Adipocyte (in vitro differentiated cells): ENCODE results near the gene ACAD11.
"Not testable (repeated sequence)": the region's sequence is repeated elsewhere in the genome, so short reads cannot be mapped to it uniquely, and the experiment has no call there.

Source experiments
- DNase-seq: peaks from one replicate; pipeline ENCODE4 v3.0.0-alpha.2; 2015; ENCODE audit warnings: low read depth
- H3K27me3 ChIP-seq: replicated peaks from 2 replicates; pipeline ENCODE4 v1.7.0; 2013; ENCODE audit warnings: mild to moderate bottlenecking, low read length, moderate library complexity; ENCODE audit not compliant: control insufficient read depth, insufficient read depth
- H3K36me3 ChIP-seq: 2 replicates; pipeline ENCODE4 v1.7.0; 2013; ENCODE audit warnings: low read length, mild to moderate bottlenecking, moderate library complexity; ENCODE audit not compliant: control insufficient read depth, insufficient read depth, severe bottlenecking
- H3K4me1 ChIP-seq: 2 replicates; pipeline ENCODE4 v1.7.0; 2013; ENCODE audit warnings: mild to moderate bottlenecking, low read length, moderate library complexity; ENCODE audit not compliant: control insufficient read depth, insufficient read depth
- H3K4me3 ChIP-seq: 2 replicates; pipeline ENCODE4 v1.7.0; 2013; ENCODE audit warnings: mild to moderate bottlenecking, low read length, moderate library complexity
- H3K9ac ChIP-seq: 2 replicates; pipeline ENCODE4 v1.7.0; 2013; ENCODE audit warnings: mild to moderate bottlenecking, low read length, moderate library complexity
- H3K9me3 ChIP-seq: 2 replicates; pipeline ENCODE4 v1.7.0; 2013; ENCODE audit warnings: mild to moderate bottlenecking, low read length, moderate library complexity; ENCODE audit not compliant: control insufficient read depth

Gene ACAD11

DNA sequence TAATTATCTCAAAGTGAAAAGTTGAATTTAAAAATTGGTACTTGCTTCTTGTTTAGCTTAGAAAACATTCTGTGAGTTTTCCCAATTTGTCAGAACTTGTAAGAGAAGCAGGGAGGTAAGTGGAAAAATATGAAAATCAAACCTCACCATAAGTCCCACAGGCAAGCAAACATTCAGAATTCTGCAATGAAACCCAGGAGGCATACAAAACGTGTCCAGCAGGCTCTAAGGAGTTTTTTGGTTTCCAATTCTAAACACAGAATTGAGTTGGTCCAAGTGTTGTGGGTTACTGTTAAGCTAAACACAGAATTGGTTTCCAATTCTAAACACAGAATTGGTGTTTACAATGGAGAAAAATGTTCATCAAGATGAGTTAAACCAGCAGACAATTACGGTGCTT is 89.6 kb downstream of the ACAD11 start:
- no peak for DNase-seq
- Histone ChIP-seq H3K9ac (peak overlapping the region; percentile 69), H3K4me1 (peaks cover 36% of the 10 kb centered on the region), H3K36me3 (peaks cover 15% of the 10 kb centered on the region), H3K9me3 (no peaks in the 10 kb centered on the region), H3K4me3 (no peak overlapping the region), H3K27me3 (no peaks in the 10 kb centered on the region)

DNA sequence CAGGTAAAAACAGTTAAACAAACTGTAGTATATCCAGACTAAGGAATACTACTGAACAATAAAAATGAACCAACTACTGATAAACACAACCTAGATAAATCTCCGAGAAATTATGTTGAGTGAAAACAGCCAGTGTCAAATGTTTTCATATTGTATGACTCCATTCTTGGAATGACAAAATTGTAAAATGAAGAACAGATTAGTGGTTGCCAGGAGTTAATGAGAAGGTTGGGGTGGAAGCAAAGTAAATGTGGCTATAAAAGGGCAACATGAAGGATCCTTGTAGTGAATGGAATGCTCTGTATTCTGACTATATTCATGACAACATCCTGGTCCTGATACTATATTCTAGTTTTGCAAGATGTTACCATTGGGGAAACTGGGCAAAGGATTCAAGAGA is 90.0 kb downstream of the ACAD11 start:
- DNase-seq: peak; percentile 65
- Histone ChIP-seq H3K9ac (peak overlapping the region; percentile 69), H3K27me3 (no peaks in the 10 kb centered on the region)

DNA sequence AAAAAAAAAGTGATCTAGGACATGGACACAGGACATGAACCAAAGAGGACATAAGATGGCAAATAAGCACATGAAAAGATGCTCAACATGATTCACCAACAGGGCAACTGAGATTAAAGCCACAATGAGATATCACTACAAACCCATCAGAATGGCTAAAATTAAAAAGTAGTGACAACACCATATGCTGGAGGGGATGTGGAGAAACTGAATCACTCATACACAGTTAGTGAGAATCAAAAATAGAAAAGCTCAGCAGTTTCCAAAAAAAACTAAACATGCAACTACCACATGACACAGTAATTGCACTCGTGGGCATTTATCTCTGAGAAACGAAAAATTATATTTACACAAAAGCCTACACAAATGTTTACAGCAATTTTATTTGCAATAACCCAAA is 90.5 kb downstream of the ACAD11 start:
- Histone ChIP-seq H3K9me3 (no peaks in the 10 kb centered on the region), H3K27me3 (no peaks in the 10 kb centered on the region), H3K9ac (peak overlapping the region; percentile 69), H3K4me1 (peaks cover 40% of the 10 kb centered on the region), H3K36me3 (peaks cover 13% of the 10 kb centered on the region), H3K4me3 (peak overlapping the region; percentile 46)
- peak; percentile 68 for DNase-seq

More for the DNA sequence above, 90.0 kb downstream of the ACAD11 start:
- H3K4me1 ChIP-seq: peaks cover 39% of the 10 kb centered on the region
- peak overlapping the region; percentile 46 for H3K4me3 ChIP-seq
- H3K9me3 ChIP-seq: no peaks in the 10 kb centered on the region
- peaks cover 13% of the 10 kb centered on the region for H3K36me3 ChIP-seq

DNA sequence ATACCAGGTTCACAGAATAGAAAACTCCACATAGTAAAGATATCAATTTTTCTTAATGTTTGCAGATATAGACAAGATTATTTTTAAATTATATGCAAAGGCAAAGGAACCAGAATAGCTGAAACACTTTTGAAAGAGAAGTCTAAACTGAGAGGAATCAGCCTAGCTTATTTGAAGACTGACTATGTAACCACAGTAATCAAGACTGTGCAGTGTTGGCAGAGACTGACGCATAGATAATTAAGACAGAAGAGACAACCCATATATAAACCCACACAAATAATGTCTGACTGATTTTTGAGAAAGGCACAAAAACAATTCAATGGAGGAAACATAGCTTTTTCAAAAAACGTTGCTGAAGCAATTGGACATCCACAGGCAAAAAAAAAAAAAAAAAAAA is 91.2 kb downstream of the ACAD11 start:
- Histone ChIP-seq H3K27me3 (no peaks in the 10 kb centered on the region), H3K9ac (peak overlapping the region; percentile 28), H3K4me1 (peaks cover 41% of the 10 kb centered on the region), H3K9me3 (no peaks in the 10 kb centered on the region), H3K4me3 (no peak overlapping the region), H3K36me3 (peaks cover 13% of the 10 kb centered on the region)
- DNase-seq: no peak

DNA sequence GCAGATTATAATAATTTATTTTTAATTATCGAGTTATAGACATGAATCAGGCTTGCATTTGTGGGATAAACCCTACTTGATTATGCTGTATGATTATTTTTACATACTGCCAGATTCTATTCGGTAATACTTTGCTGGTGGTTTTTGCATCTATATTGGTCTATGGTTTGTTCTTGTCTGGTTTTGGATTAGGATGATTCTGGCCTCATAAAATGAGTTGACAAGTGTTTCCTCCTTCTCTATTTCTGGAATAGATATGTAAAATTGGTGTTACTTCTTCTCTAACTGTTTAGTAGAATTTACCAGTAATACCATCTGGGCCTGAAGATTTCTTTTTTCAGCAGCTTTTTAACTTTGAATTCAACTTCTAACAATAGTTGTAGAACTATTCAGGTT is 95.5 kb downstream of the ACAD11 start:
- Histone ChIP-seq H3K36me3 (peaks cover 19% of the 10 kb centered on the region), H3K9ac (peak overlapping the region; percentile 11), H3K9me3 (no peaks in the 10 kb centered on the region), H3K27me3 (no peaks in the 10 kb centered on the region), H3K4me1 (peaks cover 29% of the 10 kb centered on the region), H3K4me3 (no peak overlapping the region)
- DNase-seq: no peak

DNA sequence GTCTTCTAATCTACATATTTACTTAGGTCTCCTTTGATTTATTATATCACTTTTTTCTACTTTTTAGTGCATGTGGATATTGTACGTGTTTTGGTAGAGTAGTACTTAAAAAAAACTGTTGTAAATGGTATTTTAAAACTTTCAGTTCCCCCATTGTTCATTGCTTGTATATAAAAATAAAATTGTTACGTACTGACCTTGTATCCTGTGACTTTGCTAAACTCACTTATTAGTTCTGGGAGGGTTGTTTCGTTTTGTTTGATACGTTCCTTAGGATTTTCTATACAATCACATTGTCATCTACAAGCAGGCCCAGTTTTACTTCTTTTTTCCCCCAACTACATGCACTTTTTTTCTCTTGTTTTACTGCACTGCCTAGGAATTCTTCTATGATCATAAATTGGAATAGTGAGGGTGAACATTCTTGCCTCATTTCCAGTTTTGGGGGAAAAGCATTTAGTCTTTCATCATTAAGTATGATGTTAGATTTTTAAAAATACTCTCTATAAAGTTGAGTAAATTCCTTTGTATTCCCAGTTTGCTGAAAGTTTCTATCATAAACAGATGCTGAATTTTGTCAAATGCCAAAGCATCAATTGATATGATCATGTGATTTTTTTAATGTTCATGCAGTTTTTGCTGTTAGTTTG is 96.1 kb downstream of the ACAD11 start:
- H3K9ac ChIP-seq: peak overlapping the region; percentile 59
- no peaks in the 10 kb centered on the region for H3K9me3 ChIP-seq
- H3K27me3 ChIP-seq: no peaks in the 10 kb centered on the region
- H3K36me3 ChIP-seq: peaks cover 24% of the 10 kb centered on the region
- DNase-seq: no peak
- H3K4me3 ChIP-seq: peak overlapping the region; percentile 8
- H3K4me1 ChIP-seq: peaks cover 24% of the 10 kb centered on the region

DNA sequence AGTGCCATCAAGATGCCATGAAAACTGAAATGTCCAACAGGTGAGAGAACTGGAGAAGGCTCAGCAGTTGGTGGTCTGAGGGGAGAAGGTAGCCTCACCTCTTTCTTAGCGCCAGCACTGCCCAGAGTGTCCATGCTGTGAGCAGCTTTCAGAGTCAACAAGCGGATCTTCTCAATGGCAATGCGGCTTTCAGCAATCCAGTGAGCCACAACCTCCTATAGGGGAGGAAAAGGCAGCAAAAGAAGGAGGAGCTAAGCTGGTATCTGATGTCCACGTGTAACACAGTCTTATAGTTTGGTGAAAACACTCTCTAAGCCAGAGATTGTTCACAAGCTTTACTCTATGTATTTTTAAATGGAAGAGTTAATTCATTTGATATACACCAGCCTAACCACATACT is 98.6 kb downstream of the ACAD11 start:
- peaks cover 37% of the 10 kb centered on the region for H3K4me1 ChIP-seq
- no peak for DNase-seq
- H3K36me3 ChIP-seq: peaks cover 28% of the 10 kb centered on the region
- H3K9me3 ChIP-seq: no peaks in the 10 kb centered on the region
- H3K4me3 ChIP-seq: no peak overlapping the region
- no peak overlapping the region for H3K9ac ChIP-seq
- no peaks in the 10 kb centered on the region for H3K27me3 ChIP-seq

DNA sequence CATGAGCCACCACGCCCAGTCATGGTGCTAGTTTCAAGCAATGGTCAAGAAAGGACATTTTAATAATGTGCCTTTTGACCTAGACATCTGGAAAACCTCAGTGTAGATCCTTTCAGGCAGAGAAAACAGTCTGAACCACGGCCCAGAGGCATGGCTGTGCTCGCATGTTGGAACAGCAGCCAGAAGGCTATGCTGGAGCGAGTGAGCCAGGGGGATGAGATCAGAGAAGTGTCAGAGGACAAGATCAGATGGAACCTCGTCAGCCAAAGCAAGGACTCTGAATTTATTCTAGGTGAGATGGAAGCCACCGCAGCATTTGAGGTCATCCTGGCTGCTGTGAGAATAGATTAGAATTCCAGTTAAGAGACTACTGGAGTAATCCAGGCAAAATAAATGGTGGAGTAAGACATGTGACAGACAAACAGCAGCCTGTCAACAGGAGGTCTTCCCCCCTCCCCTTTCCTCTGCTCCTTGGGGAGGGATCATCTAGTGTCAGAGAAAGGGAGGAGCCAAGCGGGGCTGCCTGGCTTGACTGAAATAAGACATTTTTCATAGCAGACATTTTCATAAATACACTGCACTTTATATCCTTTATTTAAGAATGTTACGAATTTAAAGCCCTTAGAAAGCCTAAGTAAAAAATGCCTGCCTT is 103.0 kb downstream of the ACAD11 start:
- Histone ChIP-seq H3K4me3 (peak overlapping the region; percentile 31), H3K27me3 (no peaks in the 10 kb centered on the region), H3K9ac (peak overlapping the region; percentile 46), H3K4me1 (peaks cover 24% of the 10 kb centered on the region), H3K9me3 (no peaks in the 10 kb centered on the region), H3K36me3 (peaks cover 22% of the 10 kb centered on the region)
- DNase-seq: no peak

DNA sequence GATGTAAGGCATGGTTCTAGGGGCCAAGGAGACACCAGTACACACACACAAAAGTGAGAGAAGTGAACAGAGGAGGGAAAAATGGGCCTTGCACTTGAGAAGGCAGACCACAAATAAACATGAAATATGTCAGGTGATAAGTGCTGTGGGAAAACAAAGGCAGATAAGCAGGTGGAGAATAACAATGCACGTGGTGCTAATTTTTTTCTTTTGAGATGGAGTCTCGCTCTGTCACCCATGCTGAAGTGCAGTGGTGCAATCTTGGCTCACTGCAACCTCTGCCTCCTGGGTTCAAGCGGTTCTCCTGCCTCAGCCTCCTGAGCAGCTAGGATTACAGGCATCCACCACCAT is 103.6 kb downstream of the ACAD11 start:
- not testable (repeated sequence) for DNase-seq, H3K27me3 ChIP-seq, H3K9me3 ChIP-seq, H3K4me3 ChIP-seq, H3K9ac ChIP-seq
- Histone ChIP-seq H3K4me1 (peaks cover 24% of the 10 kb centered on the region), H3K36me3 (peaks cover 20% of the 10 kb centered on the region)

DNA sequence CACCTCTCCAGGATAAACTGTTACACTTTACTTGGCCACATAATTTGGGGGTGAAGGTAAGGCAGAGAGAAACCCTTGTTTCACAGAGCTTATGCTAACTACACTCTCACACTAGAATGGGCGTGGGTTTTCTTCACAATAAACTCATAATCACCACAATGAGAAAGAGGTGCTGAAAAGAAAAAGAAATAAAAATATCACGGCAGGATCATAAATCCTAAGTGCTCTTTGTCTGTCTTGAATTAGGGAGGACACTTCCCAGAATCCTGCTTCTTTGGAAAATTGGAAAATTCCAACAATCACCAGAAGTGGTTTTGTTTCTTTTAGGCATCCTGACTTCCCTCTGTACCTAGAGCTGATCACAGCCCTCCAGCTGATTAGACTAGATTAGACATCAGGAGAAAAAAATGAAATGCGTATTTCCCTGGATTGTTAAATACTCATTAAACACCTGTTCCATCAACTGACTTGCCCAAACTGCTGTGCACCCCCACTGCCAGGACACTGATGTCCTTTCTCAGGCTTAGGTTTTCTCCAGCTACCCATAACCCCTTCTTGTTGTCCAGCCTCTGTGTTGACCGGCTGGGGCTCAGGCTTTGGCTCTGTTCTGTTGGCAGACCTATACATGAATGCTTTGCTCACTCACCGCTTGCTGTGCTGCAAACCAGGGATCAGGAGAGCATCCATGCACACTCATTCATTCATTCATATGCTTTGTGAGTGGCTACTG is 104.1 kb downstream of the ACAD11 start:
- H3K9me3 ChIP-seq: no peaks in the 10 kb centered on the region
- H3K4me1 ChIP-seq: peaks cover 29% of the 10 kb centered on the region
- H3K27me3 ChIP-seq: no peaks in the 10 kb centered on the region
- DNase-seq: no peak
- no peak overlapping the region for H3K9ac ChIP-seq
- peaks cover 15% of the 10 kb centered on the region for H3K36me3 ChIP-seq
- H3K4me3 ChIP-seq: no peak overlapping the region

DNA sequence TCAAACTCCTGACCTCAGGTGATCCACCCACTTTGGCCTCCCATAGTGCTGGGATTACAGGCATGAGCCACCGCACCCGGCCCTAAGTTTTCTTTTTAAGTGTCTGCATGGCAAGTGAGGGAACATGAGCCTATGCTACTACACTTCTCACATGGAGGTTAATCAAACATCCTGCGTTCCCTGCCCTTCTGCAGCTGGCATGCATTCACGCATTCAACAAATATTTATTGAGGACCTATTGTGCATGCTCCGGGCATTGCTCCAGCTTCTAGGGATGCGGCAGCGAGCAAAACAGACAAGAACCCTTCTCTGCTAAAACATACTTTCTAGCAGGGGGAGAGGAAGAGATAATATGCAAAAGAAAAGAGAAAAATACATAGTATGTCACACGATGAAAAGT is 105.2 kb downstream of the ACAD11 start:
- H3K9me3 ChIP-seq: no peaks in the 10 kb centered on the region
- DNase-seq: no peak
- no peak overlapping the region for H3K9ac ChIP-seq
- peaks cover 13% of the 10 kb centered on the region for H3K36me3 ChIP-seq
- no peaks in the 10 kb centered on the region for H3K27me3 ChIP-seq
- H3K4me1 ChIP-seq: peaks cover 39% of the 10 kb centered on the region
- H3K4me3 ChIP-seq: no peak overlapping the region
